Small intestine (tissue), 7 donors: ENCODE results near the gene CDH22. TPM values are rescaled to one million over a fixed set of nuclear protein-coding genes. Genes with fewer than 3 reads are reported as not detected.

Source experiments
- DNase-seq, 2 donors: peaks; one replicate each; pipeline versions ENCODE4 v3.0.0 to v3.0.0-alpha.2; 2013
- FAIRE-seq: peaks from 2 replicates; lab custom pipeline; 2012; peaks lifted over from hg19 to GRCh38; lab: Jason Lieb, UNC
- H3K27ac ChIP-seq, 3 donors: one replicate each; pipeline ENCODE4 v1.5.1; 2013; ENCODE audit warnings: low read length in 2 of 3, mild to moderate bottlenecking in 2 of 3, control low read depth in 1 of 3, inconsistent platforms in 1 of 3, low read depth in 1 of 3, moderate library complexity in 1 of 3
- H3K27me3 ChIP-seq, 3 donors: one replicate each; pipeline ENCODE4 v1.6.1; 2013; ENCODE audit warnings: low read length in 3 of 3, inconsistent platforms in 1 of 3; ENCODE audit not compliant: control insufficient read depth in 3 of 3, insufficient read depth in 3 of 3
- H3K36me3 ChIP-seq, 3 donors: one replicate each; pipeline ENCODE4 v1.6.1; 2013; ENCODE audit warnings: low read length in 3 of 3, inconsistent platforms in 1 of 3, low read depth in 1 of 3, mild to moderate bottlenecking in 1 of 3, moderate library complexity in 1 of 3; ENCODE audit not compliant: control insufficient read depth in 3 of 3, insufficient read depth in 2 of 3
- H3K4me1 ChIP-seq, 3 donors: one replicate each; pipeline ENCODE4 v1.6.1; 2013; ENCODE audit warnings: low read length in 2 of 3, inconsistent platforms in 1 of 3, low read depth in 1 of 3, mild to moderate bottlenecking in 1 of 3, moderate library complexity in 1 of 3; ENCODE audit not compliant: control insufficient read depth in 3 of 3, insufficient read depth in 2 of 3
- H3K4me3 ChIP-seq, 3 donors: one replicate each; pipeline ENCODE4 v1.5.1; 2013; ENCODE audit warnings: low read length in 3 of 3, control low read depth in 1 of 3, inconsistent platforms in 1 of 3, low read depth in 1 of 3, mild to moderate bottlenecking in 1 of 3, moderate library complexity in 1 of 3
- H3K9me3 ChIP-seq, 2 donors: one replicate each; pipeline ENCODE4 v1.6.1; 2013; ENCODE audit warnings: low read depth in 1 of 2, low read length in 1 of 2; ENCODE audit not compliant: control insufficient read depth in 2 of 2, insufficient read depth in 1 of 2
- WGBS, 3 donors: extraction: QIAGEN DNeasy Blood & Tissue Kit; methylation state at CpG; one replicate each; pipeline ENCODE4 v1.1.7; 2013; 5-methylcytosine and 5-hydroxymethylcytosine counted together
- polyA plus RNA-seq, 4 donors: library from polyadenylated mRNA; stranded (reverse) in 3 of 4; unstranded in 1 of 4; fragments of 200-250 nt in 3 of 4; fragments of 120-200 nt in 1 of 4; gene quantifications; one replicate each; pipeline versions ENCODE4 v1.2.1 to v1.2.3, GENCODE V29; 2013
- donor health status: healthy with polysubstance abuse.
- donor health status: control.
- donor health status: control.
- donor health status: Bipolar disorder and iron deficiency.
- donor health status: healthy.

CDH22 gene
- polyA plus RNA-seq, 4 donors: 0.03 to 0.84 TPM; not detected in 2

DNA sequence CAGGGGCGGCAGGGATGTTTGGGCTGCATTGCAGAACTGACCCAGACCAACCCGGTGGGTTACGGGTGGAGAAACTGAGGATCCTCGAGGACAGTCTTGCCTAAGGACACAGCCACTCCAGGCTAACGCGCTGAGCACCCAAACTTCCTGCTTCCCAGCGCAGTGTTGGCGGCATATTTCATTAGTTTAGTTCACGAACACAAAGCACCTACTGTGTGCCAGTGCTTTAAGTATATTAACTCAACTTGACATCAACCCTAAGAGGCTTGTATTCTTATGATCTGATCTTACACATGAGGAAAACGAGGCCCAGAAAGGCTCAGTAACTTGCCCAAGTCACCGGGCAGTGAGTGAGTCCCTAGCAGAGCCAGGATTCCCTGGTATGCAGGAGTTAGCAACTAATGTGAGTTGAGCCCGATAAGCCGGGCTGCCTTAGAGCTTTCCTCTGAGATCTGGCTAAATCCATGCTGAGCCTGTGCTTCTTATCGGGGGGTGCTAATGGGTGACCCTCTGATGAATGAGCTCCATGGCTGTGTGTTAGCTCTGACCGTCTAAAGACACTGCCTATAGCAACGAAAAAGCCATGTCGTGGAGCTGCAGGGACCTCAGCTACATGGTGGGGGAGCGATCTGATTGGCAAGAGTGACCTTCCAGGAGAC lies 97.5 kb downstream of the CDH22 start:
- H3K36me3 ChIP-seq: no peaks in the 10 kb centered on the region
- H3K4me3 ChIP-seq: no peak overlapping the region
- peaks cover 0 to 2% (median 0%) of the 10 kb centered on the region in 3 donors for H3K4me1 ChIP-seq
- peaks cover 0 to 23% (median 2%) of the 10 kb centered on the region in 3 donors for H3K27me3 ChIP-seq
- no peaks in the 10 kb centered on the region for H3K9me3 ChIP-seq
- no peak overlapping the region for H3K27ac ChIP-seq
- DNase-seq (no peak), FAIRE-seq (no peak)
- 48 to 64% (median 56%) methylated on average over 18 of the region's 18 CpGs for WGBS, 3 donors

DNA sequence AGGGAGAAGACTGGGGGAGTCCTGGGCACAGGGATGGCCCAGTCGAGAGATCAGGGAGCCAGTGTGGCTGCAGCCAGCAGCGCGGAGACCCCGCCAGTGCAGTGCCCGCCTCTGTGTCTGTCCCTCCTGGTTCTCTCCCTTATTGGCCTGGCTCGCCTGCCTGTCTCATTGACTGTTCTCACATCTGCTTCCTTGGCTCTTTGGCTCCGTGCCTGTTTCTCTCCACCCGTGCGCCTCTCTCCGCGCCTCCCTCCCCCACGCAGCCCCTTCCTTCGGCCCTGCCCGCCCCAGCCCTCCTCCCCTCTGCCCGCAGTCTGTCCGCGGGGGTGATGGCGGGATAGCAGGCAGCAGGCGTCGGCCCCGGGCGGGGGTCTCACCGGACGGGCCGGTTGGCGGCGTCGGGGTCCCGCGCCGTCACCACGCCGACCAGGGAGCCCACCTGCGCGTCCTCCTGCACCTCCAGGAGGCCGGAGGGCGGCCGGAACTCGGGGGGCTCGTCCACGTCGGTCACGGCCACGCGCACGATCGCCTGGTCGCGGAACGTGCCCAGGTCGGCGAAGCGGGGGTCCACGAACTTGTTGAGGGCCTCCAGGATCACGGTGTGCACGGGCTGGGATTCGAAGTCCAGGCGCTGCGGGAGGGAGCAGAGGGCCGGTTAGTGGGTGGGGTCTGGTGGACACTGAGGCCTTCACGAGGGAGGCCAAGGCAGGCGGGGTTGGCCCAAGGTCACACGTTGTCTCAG lies 98.2 kb downstream of the CDH22 start:
- Histone ChIP-seq H3K4me3 (no peak overlapping the region), H3K27me3 (peaks cover 0 to 23% (median 2%) of the 10 kb centered on the region in 3 donors), H3K27ac (no peak overlapping the region), H3K4me1 (peaks cover 0 to 3% (median 0%) of the 10 kb centered on the region in 3 donors), H3K9me3 (no peaks in the 10 kb centered on the region), H3K36me3 (no peaks in the 10 kb centered on the region)
- FAIRE-seq (no peak), DNase-seq (no peak)
- WGBS, 3 donors: 51 to 59% (median 53%) methylated on average over 55 to 63 of the region's 63 CpGs

DNA sequence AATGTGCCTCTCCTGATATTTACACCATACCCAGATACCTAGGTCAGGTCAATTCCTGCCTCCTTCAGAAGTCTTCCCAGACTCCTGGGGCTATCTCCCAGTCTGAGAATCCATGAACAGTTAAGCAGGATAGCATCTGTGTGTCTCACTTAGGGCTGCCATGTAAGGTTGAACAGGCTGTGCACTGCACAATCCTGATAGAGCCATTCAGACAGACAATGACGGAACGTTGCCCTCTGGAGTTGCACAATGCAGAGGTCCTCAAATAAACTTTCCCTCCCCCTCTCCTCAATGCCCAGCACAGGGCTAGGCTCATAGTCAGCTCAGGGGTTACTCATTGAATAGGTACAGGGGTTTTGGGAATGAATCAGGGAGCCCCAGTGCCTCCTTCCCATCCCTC lies 100.5 kb downstream of the CDH22 start:
- H3K27ac ChIP-seq: no peak overlapping the region
- DNase-seq (no peak), FAIRE-seq (no peak)
- peaks cover 0 to 3% (median 0%) of the 10 kb centered on the region in 3 donors for H3K4me1 ChIP-seq
- WGBS, 3 donors: 50 to 69% (median 56%) methylated on average over 2 of the region's 2 CpGs
- no peak overlapping the region for H3K4me3 ChIP-seq
- peaks cover 0 to 28% (median 5%) of the 10 kb centered on the region in 3 donors for H3K27me3 ChIP-seq
- no peaks in the 10 kb centered on the region for H3K36me3 ChIP-seq
- no peaks in the 10 kb centered on the region for H3K9me3 ChIP-seq

DNA sequence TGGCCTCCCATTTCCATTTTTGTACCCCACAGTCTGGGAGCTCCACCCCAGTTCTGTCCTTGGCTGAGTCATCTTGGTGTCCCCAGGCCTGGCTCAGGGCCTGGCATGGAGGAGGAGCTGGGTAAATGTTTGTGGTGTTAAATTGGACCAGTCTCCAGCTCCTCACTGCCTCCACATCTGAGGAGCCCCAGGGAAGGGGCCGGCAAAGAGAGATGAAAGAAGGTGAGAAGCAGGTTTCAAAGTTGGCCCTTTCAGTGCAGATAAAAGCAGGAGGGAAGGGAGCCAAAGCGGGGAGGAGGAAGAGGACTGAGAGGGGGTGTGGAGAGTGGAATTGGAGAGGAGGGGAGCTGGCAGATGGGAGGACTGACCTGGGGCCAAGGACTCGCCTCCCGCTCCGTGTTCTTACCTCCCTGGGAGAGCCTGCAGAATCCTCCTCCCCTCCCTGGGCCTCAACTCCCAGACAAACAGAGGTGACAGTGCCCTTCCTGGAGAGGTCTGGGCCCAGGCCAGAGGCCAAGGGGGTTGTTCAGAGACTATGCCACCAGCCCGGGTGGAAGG lies 101.2 kb downstream of the CDH22 start:
- peaks cover 0 to 3% (median 0%) of the 10 kb centered on the region in 3 donors for H3K4me1 ChIP-seq
- DNase-seq (no peak), FAIRE-seq (no peak)
- no peak overlapping the region for H3K27ac ChIP-seq
- 28 to 50% (median 41%) methylated on average over 6 of the region's 6 CpGs for WGBS, 3 donors
- H3K4me3 ChIP-seq: no peak overlapping the region
- no peaks in the 10 kb centered on the region for H3K9me3 ChIP-seq
- H3K36me3 ChIP-seq: no peaks in the 10 kb centered on the region
- H3K27me3 ChIP-seq: peaks cover 0 to 24% (median 5%) of the 10 kb centered on the region in 3 donors

DNA sequence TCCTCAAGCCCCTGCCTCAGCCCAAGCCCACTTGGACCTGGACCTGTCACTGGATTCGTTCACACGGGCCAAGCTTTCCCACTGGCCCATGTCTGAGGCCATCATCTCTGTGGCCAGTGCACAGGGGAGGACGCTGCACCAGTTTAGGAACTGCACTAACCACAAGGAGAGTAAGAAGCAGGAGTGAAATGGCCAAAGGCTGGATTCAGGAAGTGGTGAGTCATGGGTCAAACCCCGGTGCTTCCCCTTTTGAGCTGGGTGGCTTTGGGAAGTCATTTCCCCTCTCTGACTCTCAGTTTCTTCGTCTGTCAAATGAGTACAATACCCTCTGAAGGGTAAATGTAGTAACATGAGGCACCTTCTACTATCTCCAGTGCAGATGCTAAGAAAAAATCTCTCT lies 102.3 kb downstream of the CDH22 start:
- Histone ChIP-seq H3K36me3 (no peaks in the 10 kb centered on the region), H3K27me3 (peaks cover 0 to 25% (median 7%) of the 10 kb centered on the region in 3 donors), H3K4me1 (peaks cover 0 to 3% (median 0%) of the 10 kb centered on the region in 3 donors), H3K27ac (no peak overlapping the region), H3K4me3 (no peak overlapping the region), H3K9me3 (no peaks in the 10 kb centered on the region)
- WGBS, 3 donors: 26 to 36% (median 30%) methylated on average over 5 of the region's 5 CpGs
- peak in 1 of 2 donors; percentile 6 for DNase-seq
- FAIRE-seq: no peak

DNA sequence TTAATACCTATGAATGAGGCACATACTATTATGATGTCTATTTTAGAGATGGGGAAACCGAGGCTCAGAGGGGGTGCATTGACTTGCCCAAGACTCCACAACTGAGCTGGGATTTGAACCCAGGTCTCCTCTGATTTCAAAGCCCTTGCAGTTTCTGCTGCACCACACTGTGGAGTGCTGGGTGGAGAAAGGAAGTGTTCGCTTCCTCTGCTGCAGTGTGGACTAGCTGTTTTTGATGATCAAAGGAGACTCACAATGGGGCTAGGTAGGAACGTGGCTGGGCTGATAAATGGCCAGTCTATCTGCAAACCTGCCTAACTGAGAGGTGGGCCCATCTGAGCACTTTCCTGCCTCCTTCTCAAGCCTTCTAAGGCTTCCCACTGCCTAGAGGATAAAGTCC lies 102.9 kb downstream of the CDH22 start:
- Histone ChIP-seq H3K4me3 (no peak overlapping the region), H3K4me1 (peaks cover 0 to 3% (median 0%) of the 10 kb centered on the region in 3 donors), H3K36me3 (no peaks in the 10 kb centered on the region), H3K27me3 (peaks cover 0 to 25% (median 5%) of the 10 kb centered on the region in 3 donors), H3K27ac (no peak overlapping the region), H3K9me3 (no peaks in the 10 kb centered on the region)
- FAIRE-seq: no peak
- WGBS, 3 donors: 29 to 49% (median 39%) methylated on average over 3 of the region's 3 CpGs
- DNase-seq: no peak

DNA sequence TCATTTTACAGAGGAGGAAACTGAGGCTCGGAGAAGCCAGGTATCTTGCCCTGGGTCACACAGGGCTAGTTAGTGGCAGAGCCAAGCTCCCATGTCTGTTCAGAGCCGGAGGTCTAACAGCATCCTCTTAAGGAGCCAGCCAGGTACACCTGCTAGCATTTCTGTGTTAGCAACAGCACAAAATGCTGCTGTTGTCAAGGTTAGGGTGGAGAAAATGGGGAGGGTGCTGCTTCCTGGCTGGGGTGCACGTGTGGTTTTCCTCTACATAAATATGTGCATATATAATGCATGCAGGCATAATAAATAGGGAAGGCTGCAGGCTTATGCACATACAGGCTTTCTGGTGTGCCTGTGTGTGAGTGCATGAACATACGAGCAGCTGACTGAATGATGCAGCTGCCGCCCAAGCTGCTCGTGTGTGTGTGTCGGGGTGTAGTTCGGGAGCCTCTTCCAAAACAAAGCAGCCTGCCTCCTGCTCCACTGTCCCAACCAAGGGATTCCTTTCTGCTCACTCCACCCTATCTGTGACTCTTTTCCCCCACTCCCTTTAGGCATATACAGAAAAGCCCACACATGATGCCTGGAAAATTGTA lies 103.6 kb downstream of the CDH22 start:
- H3K9me3 ChIP-seq: no peaks in the 10 kb centered on the region
- H3K4me3 ChIP-seq: no peak overlapping the region
- no peak for DNase-seq
- FAIRE-seq: no peak
- H3K27ac ChIP-seq: no peak overlapping the region
- H3K27me3 ChIP-seq: peaks cover 0 to 25% (median 5%) of the 10 kb centered on the region in 3 donors
- peaks cover 0 to 3% (median 0%) of the 10 kb centered on the region in 3 donors for H3K4me1 ChIP-seq
- H3K36me3 ChIP-seq: no peaks in the 10 kb centered on the region
- 41 to 48% (median 45%) methylated on average over 8 of the region's 8 CpGs for WGBS, 3 donors

DNA sequence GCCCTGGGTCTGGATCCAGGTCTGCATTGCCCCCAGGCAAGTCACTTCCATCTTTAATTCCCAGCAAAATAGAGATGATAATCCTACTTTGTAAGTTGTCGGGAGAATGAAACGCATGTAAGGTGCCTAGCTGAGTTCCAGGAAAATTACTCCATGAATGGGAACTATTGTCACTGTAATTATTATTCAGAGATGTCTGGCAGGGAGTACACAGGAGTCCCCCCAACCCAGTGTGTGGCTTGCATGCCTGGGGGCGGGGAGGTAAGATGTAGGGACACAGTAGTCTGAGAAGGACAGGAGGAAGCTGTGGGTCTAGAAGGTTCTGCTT lies 104.8 kb downstream of the CDH22 start:
- WGBS, 3 donors: 69 to 78% (median 71%) methylated on average over 3 of the region's 3 CpGs
- no peak for FAIRE-seq
- H3K9me3 ChIP-seq: no peaks in the 10 kb centered on the region

More for the DNA sequence above, 104.8 kb downstream of the CDH22 start:
- Histone ChIP-seq H3K27ac (no peak overlapping the region), H3K27me3 (peaks cover 0 to 35% (median 5%) of the 10 kb centered on the region in 3 donors), H3K4me3 (no peak overlapping the region), H3K36me3 (no peaks in the 10 kb centered on the region), H3K4me1 (peaks cover 0 to 3% (median 0%) of the 10 kb centered on the region in 3 donors)
- DNase-seq: no peak
